ENCODE measurements around the gene AGPS.

- no peak for TF ChIP-seq CTCF (IDR thresholded peaks at IDR 0.05; ENCODE audit: low read depth, low read length, poor library complexity, severe bottlenecking)
- TF ChIP-seq EZH2phosphoT487 (IDR thresholded peaks at IDR 0.05; ENCODE audit: borderline replicate concordance, low read length), result no peak
Measured at GRCh38 chr2:177471990-177472389, 79.4 kb downstream of the AGPS start.
